NCI-H1105 treated with DMSO at 0.1 percent for 48 hours (cell line): ENCODE measurements around the gene RABGGTB.
"Not testable (repeated sequence)": the region's sequence is repeated elsewhere in the genome, so short reads cannot be mapped to it uniquely, and the experiment has no call there.

Experiments
- DNase-seq: peaks from one replicate; lab custom pipeline; 2025; lab: John Stamatoyannopoulos, UW

RABGGTB gene

DNA sequence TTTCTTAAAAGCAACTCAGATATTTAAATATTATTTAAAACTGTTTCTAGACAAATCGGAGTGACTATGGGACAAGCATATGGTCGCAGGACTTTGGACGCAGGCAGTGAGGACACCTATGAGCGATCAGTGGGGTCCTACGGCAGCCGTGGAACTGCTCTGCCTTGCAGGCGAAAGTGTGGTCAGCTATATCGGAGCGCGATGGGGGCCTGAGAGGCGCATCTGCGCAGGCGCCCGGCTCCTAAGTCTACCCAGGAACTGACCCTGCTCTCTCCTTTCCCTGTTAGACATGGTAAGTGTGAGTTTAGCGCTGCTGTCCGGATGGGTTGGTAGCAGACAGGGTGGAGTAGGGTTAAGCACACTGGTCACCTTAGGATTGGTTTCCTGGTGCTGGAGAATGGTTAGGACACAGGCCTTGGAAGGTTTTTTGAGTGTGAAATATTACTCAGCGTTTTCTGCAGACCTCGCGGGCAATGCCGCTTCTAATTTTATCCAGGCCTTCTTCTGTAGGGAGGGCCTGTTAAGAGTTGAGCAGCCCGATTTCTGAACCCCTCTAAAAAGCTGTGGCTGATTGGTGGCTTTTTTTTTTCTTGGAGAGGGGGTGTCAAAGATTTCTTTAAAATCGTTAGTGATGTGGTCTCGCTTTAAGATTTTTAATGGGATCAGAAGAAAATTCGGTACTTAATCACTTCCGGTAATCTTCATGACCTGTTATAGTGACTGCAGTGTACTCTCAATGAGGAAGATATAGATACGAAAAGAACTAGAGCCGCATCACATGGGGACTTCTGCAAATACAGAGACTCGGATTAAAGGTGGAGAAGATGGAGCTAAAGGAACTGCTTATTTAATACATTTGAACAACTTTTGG, at the start of gene RABGGTB:
RABGGTB (plus strand) TSS at position 274 of the 871 bp plus-strand sequence; CDS start at position 290, 16 bp downstream.
- peak; percentile 96 for DNase-seq

DNA sequence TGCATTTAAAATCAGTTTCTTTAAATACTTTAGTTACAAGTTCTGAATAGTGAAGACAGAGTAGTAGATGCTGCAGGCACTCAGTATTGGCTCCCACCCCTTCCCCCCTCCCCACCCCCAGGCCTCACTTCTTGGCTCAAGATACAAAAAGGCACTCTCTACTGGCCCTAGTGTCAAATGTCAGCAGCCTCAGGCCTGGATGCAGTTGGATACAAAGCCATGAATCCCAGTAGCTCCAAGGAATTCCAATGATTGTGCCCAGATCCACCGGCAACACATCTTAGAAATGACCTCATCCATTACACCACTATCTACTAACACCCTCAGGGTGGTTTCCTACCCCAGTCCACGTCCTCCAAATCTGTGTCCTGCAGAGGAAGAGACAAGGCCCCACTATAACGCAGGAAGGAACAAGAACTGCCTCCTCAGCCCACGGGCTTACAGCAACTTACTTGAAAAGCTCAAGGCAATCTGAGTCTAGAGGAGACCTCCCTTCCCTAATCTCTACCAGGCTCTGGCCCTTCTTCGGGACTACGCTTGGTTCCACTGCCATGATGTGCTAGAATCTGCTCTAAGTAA, 43.9 kb upstream of the RABGGTB start:
- DNase-seq = no peak

DNA sequence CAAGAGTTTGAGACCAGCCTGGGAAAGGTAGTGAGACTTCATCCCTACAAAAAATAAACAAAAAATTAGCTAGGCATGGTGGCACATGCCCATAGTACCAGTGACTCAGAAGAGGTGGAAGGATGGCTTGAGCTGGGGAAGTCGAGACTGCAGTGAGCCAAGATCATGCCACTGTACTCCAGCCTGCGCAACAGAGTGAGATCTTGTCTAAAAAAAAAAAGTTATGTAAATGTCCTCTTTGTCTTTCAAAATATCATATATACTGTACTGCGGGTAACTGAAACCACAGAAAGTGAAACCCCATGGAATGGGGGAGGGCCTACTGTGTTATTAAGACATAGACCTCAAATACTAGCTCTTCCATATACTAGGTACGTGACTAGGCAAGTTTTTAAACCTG, 40.8 kb upstream of the RABGGTB start:
- no peak for DNase-seq

DNA sequence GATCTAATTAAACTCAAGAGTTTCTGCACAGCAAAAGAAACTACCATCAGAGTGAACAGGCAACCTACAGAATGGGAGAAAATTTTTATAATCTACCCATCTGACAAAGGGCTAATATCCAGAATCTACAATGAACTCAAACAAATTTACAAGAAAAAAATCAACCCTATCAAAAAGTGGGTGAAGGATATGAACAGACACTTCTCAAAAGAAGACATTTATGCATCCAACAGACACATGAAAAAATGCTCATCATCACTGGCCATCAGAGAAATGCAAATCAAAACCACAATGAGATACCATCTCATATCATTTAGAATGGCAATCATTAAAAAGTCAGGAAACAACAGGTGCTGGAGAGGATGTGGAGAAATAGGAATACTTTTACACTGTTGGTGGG, 28.8 kb upstream of the RABGGTB start:
- DNase-seq = not testable (repeated sequence)

DNA sequence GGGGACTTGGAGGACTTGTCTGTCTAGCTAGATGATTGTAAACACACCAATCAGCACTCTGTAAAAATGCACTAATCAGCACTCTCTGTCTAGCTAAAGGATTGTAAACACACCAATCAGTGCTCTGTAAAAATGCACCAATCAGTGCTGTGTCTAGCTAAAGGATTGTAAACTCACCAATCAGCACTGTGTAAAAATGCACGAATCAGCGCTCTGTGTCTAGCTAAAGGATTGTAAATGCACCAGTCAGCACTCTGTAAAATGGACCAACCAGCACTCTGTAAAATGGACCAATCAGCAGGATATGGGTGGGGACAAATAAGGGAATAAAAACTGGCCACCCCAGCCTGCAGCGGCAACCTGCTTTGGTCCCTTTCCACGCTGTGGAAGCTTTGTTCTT, 27.5 kb upstream of the RABGGTB start:
- DNase-seq = not testable (repeated sequence)

DNA sequence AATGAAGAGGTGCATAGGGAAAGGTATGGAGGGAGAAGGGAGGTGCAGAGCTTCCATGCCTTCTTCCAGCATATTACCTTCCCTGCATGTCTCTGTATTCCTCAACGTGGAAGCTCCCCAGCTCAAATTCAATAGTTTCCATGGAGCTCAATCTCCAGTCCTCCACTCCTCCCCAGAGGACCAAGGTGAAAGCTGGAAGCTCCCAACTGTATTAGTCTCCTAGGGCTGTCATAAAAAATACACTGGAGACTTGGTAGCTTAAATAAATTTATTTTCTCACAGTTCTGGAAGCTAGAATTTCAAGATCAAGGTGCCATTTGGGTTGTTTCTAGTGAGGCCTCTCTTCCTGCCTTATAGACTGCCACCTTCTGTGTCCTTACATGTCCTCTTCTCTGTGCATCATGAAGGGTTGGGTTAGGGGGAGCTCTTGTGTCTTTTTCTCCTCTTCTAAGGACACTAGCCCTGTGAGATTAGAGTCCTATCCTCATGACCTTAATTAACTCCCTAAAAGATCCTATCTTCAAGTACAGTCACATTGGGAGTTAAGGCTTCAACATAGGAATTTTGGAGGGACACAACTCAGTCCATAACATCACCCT, 21.9 kb upstream of the RABGGTB start:
- DNase-seq = no peak

DNA sequence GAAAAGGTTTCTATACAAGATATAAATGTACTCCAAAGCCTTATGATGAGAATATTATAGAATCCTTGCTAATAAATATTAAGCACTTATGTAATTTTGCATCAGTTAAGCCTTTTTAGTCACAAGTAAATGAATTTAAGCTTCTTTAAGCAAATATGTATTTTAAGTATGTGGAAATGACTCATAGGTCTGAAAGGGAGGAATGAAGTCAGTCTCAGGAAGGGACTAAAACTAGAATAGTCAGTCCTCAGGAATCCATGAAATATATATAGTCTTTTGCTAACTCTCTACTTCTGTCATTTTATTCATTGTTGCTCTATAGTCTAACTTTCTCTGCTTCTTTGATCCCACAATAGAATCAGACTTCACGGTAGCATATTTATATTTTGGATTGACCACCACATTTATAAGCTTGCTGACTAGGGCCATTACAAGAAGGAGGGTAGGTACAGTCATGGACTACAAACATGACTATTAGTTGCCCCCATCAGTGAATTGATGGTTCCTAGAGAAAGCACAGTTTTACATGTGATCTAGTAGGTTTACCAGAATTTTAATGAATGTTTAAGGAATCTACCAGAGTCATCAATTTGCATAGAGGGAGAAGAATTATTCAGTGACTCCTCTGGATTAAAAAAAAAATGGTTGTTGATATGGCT, 20.2 kb upstream of the RABGGTB start:
- no peak for DNase-seq

DNA sequence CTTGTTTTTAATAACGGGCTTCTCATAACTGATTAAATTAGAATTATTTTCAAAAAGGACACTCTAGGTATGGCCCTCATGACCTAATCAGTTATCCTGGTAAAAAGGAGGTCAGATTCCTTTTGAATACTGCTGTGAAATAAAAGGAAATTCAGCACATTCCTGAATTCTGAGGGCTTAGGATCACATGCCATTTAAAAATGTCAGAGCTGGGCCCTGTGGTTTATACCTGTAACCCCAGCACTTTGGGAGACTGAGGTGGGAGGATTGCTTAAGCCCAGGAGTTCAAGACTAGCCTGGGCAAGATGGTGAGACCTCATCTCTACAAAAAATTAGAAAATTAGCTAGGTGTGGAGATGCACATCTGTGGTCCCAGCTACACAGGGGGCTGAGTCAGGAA, 18.0 kb upstream of the RABGGTB start:
- no peak for DNase-seq

DNA sequence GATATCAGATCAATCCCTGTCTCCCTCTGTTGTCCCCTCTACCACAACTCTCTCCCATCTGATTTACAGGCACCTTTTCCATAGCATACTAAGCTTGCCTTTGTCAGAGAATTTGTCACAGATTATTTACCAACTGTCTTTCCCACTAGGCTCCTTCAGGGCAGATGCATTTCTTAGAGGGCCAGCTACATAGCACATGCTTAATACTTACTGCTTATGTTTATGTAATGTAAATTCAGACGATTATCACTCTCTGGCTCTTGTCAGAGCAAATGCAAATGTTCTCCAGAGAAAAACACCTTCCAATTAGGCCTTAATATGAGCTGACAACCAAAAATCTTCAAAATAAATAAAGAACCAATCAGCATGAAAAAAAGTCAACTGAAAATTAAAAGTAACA, 15.3 kb upstream of the RABGGTB start:
- no peak for DNase-seq

DNA sequence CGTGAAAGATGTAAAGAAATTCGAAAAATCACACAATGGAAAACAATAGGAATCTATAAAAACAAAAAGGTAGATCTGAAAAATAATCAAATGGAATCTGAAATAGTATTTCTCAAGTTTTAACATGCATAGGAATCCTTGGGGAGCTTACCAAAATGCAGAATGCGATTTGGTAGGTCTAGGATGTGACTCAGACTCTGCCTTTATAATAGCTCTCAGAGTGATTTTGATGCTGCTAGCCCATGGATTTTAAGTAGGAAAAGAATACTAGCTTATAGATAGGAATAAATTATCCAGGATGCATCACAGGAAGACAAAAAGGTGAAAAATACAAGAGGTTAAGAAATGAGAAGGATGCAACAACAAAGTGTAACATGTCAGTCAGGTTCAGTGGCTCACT, 14.1 kb upstream of the RABGGTB start:
- DNase-seq = no peak

DNA sequence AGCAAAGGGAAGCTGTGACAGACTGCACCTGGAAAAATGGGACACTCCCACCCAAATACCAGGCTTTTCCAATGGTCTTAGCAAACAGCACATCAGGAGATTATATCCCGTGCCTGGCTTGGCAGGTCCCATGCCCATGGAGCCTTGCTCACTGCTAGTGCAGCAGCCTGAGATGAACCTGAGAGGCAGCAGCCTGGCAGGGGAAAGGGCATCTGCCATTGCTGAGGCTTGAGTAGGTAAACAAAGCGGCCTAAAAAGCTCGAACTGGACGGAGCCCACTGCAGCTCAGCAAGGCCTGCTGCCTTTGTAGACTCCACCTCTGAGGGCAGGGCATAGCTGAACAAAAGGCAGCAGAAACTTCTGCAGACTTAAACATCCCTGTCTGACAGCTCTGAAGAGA, 8.2 kb upstream of the RABGGTB start:
- DNase-seq = not testable (repeated sequence)

DNA sequence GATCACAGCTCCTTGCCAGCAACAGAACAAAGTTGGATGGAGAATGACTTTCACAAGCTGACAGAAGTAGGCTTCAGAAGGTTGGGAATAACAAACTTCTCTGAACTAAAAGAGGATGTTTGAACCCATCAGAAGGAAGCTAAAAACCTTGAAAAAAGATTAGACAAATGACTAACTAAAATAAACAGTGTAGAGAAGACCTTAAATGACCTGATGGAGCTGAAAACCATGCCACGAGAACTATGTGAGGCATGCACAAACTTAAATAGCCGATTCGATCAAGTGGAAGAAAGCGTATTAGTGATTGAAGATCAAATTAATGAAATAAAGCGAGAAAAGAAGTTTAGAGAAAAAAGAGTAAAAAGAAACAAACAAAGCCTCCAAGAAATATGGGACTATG, 7.4 kb upstream of the RABGGTB start:
- not testable (repeated sequence) for DNase-seq

DNA sequence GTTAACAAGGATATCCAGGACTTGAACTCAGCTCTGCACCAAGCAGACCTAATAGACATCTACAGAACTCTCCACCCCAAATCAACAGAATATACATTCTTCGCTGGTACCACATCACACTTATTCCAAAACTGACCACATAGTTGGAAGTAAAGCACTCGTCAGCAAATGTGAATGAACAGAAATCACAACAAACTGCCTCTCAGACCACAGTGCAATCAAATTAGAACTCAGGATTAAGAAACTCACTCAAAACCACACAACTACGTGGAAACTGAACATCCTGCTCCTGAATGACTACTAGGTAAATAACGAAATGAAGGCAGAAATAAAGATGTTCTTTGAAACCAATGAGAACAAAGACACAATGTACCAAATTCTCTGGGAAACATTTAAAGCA, 5.9 kb upstream of the RABGGTB start:
- not testable (repeated sequence) for DNase-seq

DNA sequence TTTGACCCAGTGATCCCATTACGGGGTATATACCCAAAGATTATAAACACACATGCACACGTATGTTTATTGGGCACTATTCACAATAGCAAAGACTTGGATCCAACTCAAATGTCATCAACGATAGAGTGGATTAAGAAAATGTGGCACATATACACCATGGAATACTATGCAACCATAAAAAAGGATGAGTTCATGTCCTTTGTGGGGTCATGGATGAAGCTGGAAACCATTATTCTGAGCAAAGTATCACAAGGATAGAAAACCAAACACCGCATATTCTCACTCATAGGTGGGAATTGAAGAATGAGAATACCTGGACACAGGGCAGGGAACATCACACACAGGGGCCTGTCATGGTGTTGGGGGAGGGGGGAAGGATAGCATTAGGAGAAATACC, 2.1 kb upstream of the RABGGTB start:
- not testable (repeated sequence) for DNase-seq

DNA sequence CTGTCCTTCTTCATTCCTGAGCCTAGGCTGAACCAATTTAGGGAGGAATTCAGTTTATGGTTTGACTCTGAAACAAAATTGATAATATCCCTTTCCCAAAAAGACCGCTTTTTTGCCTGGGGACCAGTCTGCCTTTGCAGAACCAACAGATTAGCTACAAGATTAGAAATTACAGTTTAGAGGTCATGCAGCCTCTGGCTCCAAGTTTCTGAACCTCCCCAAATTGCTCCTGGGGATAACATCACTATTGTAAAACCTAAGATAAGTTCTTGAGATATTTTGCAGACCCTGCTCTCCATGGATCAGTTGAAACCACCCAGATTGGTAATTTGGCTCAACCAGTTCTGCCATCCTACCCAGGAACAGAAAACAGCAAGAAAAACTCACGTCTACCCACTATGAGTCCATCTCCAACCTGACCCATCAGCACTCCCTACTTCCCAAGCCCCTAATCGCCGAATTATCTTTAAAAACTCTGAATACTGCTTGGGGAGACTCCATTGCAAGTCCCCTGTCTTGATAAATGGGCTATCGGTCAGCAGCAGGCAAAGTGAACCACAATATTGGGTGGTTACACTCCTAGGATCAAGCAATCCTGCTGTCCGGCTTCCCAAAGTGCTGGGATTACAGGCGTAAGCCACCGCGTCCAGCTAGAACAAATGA, 605 bp upstream of the RABGGTB start:
- DNase-seq = no peak

DNA sequence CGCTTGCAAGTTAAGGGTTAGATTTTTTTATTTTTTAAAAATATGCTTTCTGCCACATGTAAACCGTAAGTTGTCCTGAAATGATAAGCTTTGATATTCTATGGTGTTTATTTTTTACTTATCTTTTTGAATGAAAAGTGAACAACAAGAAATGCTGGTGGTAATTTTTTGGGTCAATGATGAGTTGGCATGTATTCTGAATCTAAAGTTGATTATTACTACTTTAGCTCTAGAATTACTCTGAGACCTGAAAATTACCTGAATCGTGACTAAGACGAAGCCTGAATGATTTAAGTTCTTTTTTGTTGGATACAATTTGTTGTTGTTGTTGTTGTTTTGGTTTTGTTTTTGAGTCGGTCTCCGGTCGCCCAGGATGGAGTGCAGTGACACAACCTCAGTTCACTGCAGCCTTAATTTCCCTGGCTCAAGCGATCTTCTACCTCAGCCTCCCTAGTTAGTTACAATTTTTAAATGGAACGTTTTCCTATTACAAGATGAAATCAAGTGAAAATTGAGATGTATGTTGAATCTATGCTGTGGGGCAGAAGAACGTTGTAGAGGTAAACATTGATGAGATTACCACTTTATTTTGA, 941 bp downstream of the RABGGTB start:
- DNase-seq = no peak

DNA sequence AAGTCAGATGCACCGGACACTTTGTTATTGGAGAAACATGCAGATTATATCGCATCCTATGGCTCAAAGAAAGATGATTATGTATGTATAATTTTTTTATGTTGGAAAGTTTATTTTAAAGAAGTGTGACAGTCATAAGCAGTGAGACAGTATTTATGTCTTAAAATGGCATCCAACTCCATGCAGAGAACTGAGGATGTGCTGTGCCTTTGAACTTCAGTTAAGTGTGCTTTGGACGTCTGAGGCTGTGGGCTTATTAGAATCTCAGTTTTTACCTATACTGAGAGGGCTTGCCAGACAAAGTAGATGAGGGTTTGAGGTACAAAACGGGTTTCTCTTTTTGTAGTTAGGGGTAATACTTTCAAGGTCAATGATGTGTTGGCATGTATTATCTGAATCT, 1.5 kb downstream of the RABGGTB start:
- no peak for DNase-seq

DNA sequence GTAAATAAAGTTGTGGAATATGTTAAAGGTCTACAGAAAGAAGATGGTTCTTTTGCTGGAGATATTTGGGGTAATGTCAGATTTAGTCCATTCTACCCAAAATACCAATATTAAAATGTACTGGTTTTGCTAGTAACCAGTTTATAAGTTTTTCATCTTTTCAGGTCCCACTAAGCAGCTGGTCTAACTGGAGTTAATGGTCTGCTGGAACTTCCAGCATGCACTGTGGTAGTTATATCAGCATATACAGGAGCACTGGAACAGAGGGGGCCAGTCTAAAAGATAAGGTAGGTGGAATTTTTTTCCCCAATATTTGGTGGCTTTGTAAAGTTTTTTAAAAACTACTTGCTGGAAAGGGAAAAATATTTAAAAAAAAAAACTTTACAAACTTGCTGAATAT, 3.9 kb downstream of the RABGGTB start:
- no peak for DNase-seq

DNA sequence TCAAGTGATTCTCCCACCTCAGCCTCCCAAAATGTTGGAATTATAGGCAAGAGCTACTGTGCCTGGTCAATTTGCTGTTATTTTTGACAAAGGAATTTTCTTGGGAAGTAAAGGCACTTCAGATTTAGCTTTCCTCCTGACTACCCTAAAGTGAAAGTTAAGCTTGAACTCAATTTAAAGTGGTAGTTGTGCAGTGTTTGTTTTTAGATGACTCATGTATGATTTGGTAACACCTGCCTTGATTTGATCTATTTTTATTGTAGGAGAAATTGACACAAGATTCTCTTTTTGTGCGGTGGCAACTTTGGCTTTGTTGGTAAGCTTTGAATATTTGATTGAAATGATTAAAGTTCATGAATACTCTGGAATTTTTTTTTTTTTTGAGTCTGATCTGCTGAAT, 5.0 kb downstream of the RABGGTB start:
- no peak for DNase-seq

DNA sequence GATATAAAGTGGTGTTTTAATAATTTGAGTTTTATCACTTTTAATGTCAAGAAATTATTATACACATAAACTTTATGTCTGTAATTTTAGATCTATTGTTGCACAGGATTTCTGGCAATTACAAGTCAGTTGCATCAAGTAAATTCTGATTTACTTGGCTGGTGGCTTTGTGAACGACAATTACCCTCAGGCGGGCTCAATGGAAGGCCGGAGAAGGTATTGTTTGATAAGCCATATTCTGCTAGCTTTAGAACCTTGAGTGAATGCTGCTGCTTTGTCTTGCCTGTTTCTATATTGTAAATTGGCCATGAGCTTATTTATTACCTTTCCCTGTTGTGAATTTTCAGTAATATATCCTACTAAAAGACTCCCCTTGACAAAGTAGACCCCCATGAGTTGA, 6.0 kb downstream of the RABGGTB start:
- no peak for DNase-seq

DNA sequence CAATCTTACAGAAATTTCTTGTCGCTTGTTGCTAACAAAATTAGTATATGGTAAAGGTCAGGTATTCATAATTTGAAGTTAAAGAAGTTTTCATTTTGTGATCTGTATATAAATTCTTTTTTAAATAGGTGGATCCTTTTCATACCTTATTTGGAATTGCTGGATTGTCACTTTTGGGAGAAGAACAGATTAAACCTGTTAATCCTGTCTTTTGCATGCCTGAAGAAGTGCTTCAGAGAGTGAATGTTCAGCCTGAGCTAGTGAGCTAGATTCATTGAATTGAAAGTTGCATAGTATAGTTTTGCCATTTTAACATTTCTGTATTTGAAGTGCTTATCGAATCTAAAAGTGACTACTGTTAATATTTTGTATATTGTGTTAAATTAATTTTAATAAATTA, 8.3 kb downstream of the RABGGTB start:
- no peak for DNase-seq

DNA sequence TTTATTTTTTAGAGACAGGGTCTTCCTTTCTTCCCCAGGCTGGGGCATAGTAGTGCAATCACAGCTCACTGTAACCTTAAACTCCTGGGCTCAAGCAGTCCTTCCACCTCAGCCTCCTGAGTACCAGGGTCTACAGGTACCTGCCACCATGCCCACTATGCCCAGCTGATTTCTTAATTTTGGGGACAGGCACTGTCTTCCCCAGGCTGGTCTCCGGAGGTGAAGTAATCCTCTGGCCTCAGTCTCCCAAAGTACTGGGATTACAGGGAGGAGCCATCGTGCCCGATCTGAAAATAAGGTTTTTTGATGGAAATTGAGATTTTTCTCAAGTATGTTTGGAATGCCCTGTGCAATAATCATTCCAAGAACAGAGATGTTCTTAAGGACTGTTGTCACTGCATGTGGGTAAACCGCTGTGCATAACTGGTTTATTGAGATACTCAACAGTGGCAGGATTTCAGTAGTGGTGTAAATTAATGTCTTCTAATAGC, 9.7 kb downstream of the RABGGTB start:
- DNase-seq = no peak
